Measurements from ENCODE around the gene S100A6. TPM values are rescaled to one million over a fixed set of nuclear protein-coding genes. Genes with fewer than 3 reads are reported as not detected.

Gene S100A6
- total RNA-seq, 1 donor = 1,303 TPM

DNA sequence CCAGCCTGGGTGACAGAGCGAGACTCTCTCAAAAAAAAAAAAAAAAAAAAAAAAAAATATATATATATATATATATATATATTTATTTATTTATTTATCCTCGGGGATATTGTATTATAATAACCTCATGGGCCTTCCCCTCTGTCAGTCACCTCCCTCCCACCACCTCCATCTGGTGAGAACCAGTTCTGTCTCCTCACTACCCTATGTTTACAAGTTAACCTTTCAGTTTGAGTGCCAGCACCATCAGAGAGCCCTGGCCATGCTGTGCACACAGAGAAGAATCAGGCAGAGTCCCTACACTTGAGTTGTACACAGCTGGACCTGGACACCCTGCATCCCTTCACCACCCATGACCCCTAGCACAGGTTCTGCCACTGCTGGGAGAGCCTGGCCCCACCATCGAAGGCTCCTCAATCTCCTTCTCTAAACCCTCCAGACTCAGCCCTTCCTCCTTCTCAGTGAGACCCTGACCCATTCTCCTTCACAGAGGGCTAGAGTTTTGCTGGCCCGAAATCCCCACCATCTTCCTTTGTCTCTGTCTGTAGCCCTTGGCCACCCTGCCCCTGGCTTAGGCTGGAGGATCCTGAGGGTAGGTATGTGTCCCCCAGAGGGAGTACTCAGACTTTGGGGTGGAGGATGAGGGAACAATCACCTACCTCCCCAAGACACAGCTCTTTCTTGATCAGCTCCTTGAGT is 3.8 kb upstream of the S100A6 start:
- no peak overlapping the region for H3K4me3 ChIP-seq (ENCODE audit: low read depth, low read length)
- TF ChIP-seq, protein P1, sequence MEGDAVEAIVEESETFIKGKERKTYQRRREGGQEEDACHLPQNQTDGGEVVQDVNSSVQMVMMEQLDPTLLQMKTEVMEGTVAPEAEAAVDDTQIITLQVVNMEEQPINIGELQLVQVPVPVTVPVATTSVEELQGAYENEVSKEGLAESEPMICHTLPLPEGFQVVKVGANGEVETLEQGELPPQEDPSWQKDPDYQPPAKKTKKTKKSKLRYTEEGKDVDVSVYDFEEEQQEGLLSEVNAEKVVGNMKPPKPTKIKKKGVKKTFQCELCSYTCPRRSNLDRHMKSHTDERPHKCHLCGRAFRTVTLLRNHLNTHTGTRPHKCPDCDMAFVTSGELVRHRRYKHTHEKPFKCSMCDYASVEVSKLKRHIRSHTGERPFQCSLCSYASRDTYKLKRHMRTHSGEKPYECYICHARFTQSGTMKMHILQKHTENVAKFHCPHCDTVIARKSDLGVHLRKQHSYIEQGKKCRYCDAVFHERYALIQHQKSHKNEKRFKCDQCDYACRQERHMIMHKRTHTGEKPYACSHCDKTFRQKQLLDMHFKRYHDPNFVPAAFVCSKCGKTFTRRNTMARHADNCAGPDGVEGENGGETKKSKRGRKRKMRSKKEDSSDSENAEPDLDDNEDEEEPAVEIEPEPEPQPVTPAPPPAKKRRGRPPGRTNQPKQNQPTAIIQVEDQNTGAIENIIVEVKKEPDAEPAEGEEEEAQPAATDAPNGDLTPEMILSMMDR (IDR thresholded peaks at IDR 0.05; ENCODE audit: insufficient read depth, low read length) = no peak
- DNase-seq (ENCODE audit: low read depth) = no peak

DNA sequence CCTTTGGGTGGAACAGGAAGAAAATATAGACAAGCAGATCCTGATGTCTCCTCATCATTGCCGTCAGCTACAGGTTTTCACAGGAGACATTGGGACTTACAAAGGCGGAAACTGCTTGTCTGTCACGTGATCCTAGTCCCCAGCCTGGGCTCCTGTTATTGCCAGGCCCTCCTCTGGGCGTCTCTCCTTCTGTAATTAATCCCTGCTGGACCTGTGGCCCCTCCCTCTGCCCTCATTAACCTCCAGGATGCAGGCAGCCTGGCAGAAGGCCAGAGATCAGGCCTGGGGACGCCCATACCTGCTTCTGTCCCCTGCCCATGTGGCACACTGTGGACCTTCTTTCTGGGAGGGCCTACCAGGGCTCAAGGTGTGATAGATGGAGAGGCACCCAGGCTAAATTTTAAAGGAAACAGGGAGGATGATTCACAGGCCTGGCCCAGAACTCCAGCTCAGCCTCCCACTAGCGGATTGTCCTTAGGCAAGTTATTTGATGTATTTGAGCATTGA is 2.6 kb upstream of the S100A6 start:
- TF ChIP-seq, protein P1 (IDR thresholded peaks at IDR 0.05; ENCODE audit: insufficient read depth, low read length) = no peak

DNA sequence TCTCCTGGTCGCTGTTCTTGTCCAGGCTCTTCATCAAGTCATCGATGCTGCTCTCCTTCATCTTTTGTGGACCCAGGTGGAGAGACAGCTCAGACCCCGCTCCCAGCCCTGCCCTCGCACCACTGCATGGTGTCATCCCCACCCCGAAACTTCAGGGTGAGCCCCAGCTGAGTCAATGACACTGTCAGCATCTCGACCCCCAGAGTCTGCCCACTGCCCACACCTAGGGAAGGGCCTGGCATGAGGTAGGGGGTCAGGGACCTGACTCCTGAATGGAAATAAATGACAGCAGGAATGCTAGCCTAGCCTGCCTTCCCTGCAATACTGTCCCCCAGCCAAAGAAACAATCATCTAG is 1.6 kb upstream of the S100A6 start:
- DNase-seq (ENCODE audit: low read depth) = no peak
- TF ChIP-seq, protein P1 (IDR thresholded peaks at IDR 0.05; ENCODE audit: insufficient read depth, low read length) = no peak
- H3K4me3 ChIP-seq (ENCODE audit: low read depth, low read length) = no peak overlapping the region

More for the DNA sequence above, 2.6 kb upstream of the S100A6 start:
- no peak overlapping the region for H3K4me3 ChIP-seq (ENCODE audit: low read depth, low read length)
- no peak for DNase-seq (ENCODE audit: low read depth)

DNA sequence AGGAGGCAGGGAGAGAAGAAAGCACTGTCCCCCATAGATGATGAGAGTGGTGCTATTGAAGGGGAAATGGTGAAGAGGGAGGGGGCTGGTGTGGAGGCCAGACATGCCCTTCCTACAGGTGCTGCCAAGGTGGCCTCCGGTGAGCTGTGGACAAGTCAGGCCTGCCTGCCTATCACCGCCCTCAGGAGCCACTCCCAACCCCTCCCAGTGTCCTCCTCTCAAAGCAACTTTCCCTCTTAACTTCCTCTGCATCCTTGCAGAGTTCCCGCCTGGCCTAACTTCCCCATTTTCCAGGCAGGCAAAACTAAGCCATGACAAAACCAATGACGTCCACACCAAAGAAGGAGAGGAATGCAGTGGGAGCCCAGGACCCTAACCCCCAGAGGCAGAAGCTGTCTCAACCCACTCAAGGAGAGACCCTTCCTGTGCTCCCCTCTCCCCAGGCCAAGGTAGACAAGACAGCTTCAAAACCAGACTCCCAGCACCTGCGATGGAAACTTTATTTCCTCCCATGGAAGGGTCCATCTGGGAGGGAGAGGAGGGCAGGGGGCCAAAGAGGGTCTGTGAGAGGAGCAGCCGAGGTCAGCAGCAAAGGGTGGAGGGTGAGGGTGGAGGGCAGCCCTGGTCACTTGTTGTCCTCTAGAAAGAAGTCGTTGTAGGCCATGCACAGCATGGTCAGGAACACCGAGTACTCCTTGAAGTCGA is 1.0 kb upstream of the S100A6 start:
- H3K4me3 ChIP-seq (ENCODE audit: low read depth, low read length) = peak overlapping the region; percentile 100
- no peak for DNase-seq (ENCODE audit: low read depth)
- TF ChIP-seq, protein P1 (IDR thresholded peaks at IDR 0.05; ENCODE audit: insufficient read depth, low read length) = no peak

DNA sequence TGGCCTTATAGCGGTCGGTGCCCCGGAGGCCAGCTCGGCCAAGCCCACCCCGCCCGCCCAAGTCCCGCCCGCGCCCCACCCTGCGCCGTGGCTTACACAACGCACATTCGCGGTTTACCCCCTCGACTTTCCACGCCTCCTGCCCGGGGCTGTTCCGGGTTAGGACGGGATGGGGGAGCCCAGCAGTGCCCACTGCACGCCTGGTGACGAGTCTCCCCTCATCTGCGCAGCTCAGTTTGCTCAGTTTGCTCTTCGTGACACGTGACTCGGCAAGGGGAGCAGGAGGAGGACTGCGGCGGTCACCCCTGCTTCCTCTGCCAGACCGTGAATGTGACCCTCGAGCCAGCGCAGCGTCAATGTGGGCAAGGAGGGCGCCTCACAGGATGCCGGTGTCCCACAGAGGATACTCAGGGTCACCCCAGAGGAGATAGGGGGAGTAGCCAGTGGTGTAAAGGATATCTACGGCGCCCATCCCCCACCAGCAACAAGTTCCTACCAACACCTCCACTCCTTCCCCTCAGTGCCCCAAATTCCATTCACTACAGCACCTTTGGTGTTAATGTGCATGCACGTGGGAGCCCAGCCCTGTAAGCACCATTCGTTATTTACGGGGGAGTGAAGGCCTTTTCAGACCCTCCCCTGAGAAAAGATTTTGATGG is 350 bp upstream of the S100A6 start:
- peak overlapping the region; percentile 100 for H3K4me3 ChIP-seq (ENCODE audit: low read depth, low read length)

DNA sequence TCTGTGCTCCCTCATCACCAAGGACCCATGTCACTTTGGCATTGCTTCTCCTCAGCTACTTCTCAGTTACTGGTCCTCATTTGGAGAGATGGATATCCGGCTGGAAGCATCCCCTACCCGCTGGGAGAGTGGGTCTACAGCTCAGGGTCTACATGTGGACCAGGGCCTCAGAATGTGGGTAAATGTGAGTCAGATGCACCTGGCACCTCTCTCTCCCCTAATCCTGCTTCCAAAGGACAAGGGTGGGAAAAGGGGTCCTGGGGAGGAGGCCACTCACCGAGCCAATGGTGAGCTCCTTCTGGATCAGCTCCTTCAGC is 908 bp downstream of the S100A6 start:
- TF ChIP-seq, protein P1 (IDR thresholded peaks at IDR 0.05; ENCODE audit: insufficient read depth, low read length) = no peak
- no peak for DNase-seq (ENCODE audit: low read depth)
- H3K4me3 ChIP-seq (ENCODE audit: low read depth, low read length) = peak overlapping the region; percentile 100

More for the DNA sequence above, 350 bp upstream of the S100A6 start:
- peak; percentile 90 for DNase-seq (ENCODE audit: low read depth)
- TF ChIP-seq, protein P1 (IDR thresholded peaks at IDR 0.05; ENCODE audit: insufficient read depth, low read length) = no peak
